ENCODE measurements around the gene ENG.
"Not testable (repeated sequence)": the region's sequence is repeated elsewhere in the genome, so short reads cannot be mapped to it uniquely, and the experiment has no call there.

Gene ENG

DNA sequence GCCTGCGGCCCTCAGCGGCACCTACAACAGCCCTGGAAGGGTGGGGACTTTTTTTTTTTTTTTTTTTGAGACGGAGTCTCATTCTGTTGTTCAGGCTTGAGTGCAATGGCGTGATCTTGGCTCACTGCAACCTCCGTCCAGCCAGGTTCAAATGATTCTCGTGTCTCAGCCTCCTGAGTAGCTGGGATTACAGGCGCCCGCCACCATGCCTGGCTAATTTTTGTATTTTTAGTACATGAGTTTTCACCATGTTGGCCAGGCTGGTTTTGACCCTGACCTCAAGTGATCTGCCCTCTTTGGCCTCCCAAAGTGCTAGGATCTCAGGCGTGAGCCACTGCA, 15.7 kb upstream of the ENG start:
- not testable (repeated sequence) for H3K9me3 ChIP-seq (ENCODE audit: control insufficient read depth, insufficient read depth, low read depth, low read length); H3K4me1 ChIP-seq (ENCODE audit: control insufficient read depth, insufficient read depth, low read length); H3K4me3 ChIP-seq (ENCODE audit: low read depth, low read length); H3K27ac ChIP-seq (ENCODE audit: extremely low read depth, low read depth, low read length)
- POLR2A ChIA-PET: interaction anchor here (0.7 to 1.5 kb wide), 4 partner anchors 11 to 135 kb away, joined by 3 to 8 read pairs (median 5); partner anchors contain the start of gene TOR2A
- CTCF ChIA-PET: interaction anchor here (0.6 to 3.0 kb wide), 54 partner anchors 10 to 611 kb away, joined by 3 to 46 read pairs (median 5); partner anchors contain the start of genes CDK9, ENG, PTRH1 and ST6GALNAC4
- peaks cover 0 to 59% of the 10 kb centered on the region in 2 experiments; a peak in 2 of 3 replicates for H3K36me3 ChIP-seq (ENCODE audit: control insufficient read depth in 2 of 2, insufficient read depth in 1 of 2, low read length in 2 of 2)
- peak; percentile 63 for TF ChIP-seq ZNF335 (tag by site-specific recombination; conservative IDR thresholded peaks at IDR 0.05)

DNA sequence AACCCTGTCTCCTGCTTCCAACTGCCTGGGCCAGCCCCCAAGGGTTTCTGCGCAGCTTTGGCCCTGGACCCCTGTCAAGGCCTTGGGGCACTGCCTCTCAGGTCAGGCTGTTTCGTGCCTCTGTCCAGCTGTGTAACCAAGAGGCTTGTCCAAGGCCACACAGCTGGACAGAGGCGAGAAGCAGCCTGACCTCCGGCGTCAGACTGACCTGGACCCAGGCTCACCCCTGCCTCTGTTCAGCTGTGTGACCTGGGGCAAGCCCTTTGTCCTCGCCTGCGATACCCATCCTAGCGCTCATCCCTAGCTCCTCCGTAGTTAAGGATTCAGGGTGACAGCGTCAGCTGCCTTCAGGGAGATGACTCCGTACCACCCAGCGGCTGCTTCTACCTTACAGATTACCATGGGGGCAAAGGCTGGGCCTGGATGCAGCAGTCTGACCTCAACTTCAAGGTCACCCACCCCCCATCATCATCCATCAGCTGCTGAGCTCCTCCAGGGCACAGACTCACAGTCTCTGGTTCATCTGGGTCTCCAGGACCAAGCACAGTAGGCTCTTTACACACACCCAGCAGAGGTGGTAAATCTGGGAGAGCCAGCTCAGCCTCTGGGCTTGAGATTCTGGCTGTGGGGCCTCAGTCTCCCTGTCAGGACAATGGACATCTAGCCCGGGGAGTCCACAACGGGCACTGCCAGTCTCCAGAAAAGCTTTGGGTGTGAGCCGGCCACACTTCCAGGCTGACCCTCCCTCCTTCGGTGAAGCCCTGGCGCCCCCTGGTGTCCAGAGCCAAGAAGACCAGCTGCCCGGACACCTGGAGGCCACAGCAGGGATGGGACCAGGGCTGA, 15.1 kb upstream of the ENG start:
- CTCF ChIA-PET: interaction anchor here (0.6 to 3.0 kb wide), 65 partner anchors 9 to 610 kb away, joined by 3 to 46 read pairs (median 4); partner anchors contain the start of genes CDK9, ENG, FPGS and PTRH1
- H3K9me3 ChIP-seq (ENCODE audit: control insufficient read depth, insufficient read depth, low read depth, low read length): no peaks in the 10 kb centered on the region
- H3K4me1 ChIP-seq (ENCODE audit: control insufficient read depth, insufficient read depth, low read length): no peaks in the 10 kb centered on the region; the same call in 1 of the 2 replicates
- H3K36me3 ChIP-seq (ENCODE audit: control insufficient read depth in 2 of 2, insufficient read depth in 1 of 2, low read length in 2 of 2): peaks cover 0 to 59% of the 10 kb centered on the region in 2 experiments; a peak in 2 of 3 replicates
- POLR2A ChIA-PET: interaction anchor here (0.6 to 1.5 kb wide), 7 partner anchors 10 to 368 kb away, joined by 3 to 8 read pairs (median 3); partner anchors contain the start of gene TOR2A
- no peak overlapping the region for H3K4me3 ChIP-seq (ENCODE audit: low read depth, low read length)
- H3K27ac ChIP-seq (ENCODE audit: extremely low read depth, low read depth, low read length): no peak overlapping the region
- TF ChIP-seq ZNF501 (tag by site-specific recombination; IDR thresholded peaks at IDR 0.05) (0 out of 2 replicates have a peak, but pooled peaks have one; percentile 57), ZNF610 (tag by site-specific recombination; IDR thresholded peaks at IDR 0.05; ENCODE audit: borderline replicate concordance) (no peak), ZNF792 (tag by site-specific recombination; IDR thresholded peaks at IDR 0.05) (no peak), ZNF544 (tag by site-specific recombination; IDR thresholded peaks at IDR 0.05) (no peak), ZNF654 (tag by site-specific recombination; IDR thresholded peaks at IDR 0.05; ENCODE audit: low read depth) (peak; percentile 75), ZSCAN30 (tag by site-specific recombination; IDR thresholded peaks at IDR 0.05) (peak; percentile 94), ZNF341 (tag by site-specific recombination; IDR thresholded peaks at IDR 0.05; ENCODE audit: low read depth) (no peak), ZNF785 (tag by site-specific recombination; IDR thresholded peaks at IDR 0.05) (no peak), ZNF600 (tag by site-specific recombination; IDR thresholded peaks at IDR 0.05) (peak; percentile 85), ZNF837 (tag by site-specific recombination; IDR thresholded peaks at IDR 0.05) (no peak), KLF7 (tag by site-specific recombination; IDR thresholded peaks at IDR 0.05; ENCODE audit: borderline replicate concordance) (no peak), ZBTB48 (tag by site-specific recombination; IDR thresholded peaks at IDR 0.05) (no peak)
- TF ChIP-seq, protein P1, sequence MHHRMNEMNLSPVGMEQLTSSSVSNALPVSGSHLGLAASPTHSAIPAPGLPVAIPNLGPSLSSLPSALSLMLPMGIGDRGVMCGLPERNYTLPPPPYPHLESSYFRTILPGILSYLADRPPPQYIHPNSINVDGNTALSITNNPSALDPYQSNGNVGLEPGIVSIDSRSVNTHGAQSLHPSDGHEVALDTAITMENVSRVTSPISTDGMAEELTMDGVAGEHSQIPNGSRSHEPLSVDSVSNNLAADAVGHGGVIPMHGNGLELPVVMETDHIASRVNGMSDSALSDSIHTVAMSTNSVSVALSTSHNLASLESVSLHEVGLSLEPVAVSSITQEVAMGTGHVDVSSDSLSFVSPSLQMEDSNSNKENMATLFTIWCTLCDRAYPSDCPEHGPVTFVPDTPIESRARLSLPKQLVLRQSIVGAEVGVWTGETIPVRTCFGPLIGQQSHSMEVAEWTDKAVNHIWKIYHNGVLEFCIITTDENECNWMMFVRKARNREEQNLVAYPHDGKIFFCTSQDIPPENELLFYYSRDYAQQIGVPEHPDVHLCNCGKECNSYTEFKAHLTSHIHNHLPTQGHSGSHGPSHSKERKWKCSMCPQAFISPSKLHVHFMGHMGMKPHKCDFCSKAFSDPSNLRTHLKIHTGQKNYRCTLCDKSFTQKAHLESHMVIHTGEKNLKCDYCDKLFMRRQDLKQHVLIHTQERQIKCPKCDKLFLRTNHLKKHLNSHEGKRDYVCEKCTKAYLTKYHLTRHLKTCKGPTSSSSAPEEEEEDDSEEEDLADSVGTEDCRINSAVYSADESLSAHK (tag by site-specific recombination; IDR thresholded peaks at IDR 0.05): 0 out of 2 replicates have a peak, but pooled peaks have one; percentile 9
- TF ChIP-seq, protein P2, sequence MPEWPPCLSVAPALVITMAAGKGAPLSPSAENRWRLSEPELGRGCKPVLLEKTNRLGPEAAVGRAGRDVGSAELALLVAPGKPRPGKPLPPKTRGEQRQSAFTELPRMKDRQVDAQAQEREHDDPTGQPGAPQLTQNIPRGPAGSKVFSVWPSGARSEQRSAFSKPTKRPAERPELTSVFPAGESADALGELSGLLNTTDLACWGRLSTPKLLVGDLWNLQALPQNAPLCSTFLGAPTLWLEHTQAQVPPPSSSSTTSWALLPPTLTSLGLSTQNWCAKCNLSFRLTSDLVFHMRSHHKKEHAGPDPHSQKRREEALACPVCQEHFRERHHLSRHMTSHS (tag by site-specific recombination; IDR thresholded peaks at IDR 0.05): no peak
- TF ChIP-seq, protein P3, sequence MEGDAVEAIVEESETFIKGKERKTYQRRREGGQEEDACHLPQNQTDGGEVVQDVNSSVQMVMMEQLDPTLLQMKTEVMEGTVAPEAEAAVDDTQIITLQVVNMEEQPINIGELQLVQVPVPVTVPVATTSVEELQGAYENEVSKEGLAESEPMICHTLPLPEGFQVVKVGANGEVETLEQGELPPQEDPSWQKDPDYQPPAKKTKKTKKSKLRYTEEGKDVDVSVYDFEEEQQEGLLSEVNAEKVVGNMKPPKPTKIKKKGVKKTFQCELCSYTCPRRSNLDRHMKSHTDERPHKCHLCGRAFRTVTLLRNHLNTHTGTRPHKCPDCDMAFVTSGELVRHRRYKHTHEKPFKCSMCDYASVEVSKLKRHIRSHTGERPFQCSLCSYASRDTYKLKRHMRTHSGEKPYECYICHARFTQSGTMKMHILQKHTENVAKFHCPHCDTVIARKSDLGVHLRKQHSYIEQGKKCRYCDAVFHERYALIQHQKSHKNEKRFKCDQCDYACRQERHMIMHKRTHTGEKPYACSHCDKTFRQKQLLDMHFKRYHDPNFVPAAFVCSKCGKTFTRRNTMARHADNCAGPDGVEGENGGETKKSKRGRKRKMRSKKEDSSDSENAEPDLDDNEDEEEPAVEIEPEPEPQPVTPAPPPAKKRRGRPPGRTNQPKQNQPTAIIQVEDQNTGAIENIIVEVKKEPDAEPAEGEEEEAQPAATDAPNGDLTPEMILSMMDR (tag by site-specific recombination; IDR thresholded peaks at IDR 0.05): peak; percentile 87
- TF ChIP-seq, protein P4, sequence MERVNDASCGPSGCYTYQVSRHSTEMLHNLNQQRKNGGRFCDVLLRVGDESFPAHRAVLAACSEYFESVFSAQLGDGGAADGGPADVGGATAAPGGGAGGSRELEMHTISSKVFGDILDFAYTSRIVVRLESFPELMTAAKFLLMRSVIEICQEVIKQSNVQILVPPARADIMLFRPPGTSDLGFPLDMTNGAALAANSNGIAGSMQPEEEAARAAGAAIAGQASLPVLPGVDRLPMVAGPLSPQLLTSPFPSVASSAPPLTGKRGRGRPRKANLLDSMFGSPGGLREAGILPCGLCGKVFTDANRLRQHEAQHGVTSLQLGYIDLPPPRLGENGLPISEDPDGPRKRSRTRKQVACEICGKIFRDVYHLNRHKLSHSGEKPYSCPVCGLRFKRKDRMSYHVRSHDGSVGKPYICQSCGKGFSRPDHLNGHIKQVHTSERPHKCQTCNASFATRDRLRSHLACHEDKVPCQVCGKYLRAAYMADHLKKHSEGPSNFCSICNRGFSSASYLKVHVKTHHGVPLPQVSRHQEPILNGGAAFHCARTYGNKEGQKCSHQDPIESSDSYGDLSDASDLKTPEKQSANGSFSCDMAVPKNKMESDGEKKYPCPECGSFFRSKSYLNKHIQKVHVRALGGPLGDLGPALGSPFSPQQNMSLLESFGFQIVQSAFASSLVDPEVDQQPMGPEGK (tag by site-specific recombination; IDR thresholded peaks at IDR 0.05): 0 out of 2 replicates have a peak, but pooled peaks have one; percentile 21
- TF ChIP-seq, protein P5, sequence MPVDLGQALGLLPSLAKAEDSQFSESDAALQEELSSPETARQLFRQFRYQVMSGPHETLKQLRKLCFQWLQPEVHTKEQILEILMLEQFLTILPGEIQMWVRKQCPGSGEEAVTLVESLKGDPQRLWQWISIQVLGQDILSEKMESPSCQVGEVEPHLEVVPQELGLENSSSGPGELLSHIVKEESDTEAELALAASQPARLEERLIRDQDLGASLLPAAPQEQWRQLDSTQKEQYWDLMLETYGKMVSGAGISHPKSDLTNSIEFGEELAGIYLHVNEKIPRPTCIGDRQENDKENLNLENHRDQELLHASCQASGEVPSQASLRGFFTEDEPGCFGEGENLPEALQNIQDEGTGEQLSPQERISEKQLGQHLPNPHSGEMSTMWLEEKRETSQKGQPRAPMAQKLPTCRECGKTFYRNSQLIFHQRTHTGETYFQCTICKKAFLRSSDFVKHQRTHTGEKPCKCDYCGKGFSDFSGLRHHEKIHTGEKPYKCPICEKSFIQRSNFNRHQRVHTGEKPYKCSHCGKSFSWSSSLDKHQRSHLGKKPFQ (tag by site-specific recombination; IDR thresholded peaks at IDR 0.05): 0 out of 2 replicates have a peak, but pooled peaks have one; percentile 27
- TF ChIP-seq, protein P6, sequence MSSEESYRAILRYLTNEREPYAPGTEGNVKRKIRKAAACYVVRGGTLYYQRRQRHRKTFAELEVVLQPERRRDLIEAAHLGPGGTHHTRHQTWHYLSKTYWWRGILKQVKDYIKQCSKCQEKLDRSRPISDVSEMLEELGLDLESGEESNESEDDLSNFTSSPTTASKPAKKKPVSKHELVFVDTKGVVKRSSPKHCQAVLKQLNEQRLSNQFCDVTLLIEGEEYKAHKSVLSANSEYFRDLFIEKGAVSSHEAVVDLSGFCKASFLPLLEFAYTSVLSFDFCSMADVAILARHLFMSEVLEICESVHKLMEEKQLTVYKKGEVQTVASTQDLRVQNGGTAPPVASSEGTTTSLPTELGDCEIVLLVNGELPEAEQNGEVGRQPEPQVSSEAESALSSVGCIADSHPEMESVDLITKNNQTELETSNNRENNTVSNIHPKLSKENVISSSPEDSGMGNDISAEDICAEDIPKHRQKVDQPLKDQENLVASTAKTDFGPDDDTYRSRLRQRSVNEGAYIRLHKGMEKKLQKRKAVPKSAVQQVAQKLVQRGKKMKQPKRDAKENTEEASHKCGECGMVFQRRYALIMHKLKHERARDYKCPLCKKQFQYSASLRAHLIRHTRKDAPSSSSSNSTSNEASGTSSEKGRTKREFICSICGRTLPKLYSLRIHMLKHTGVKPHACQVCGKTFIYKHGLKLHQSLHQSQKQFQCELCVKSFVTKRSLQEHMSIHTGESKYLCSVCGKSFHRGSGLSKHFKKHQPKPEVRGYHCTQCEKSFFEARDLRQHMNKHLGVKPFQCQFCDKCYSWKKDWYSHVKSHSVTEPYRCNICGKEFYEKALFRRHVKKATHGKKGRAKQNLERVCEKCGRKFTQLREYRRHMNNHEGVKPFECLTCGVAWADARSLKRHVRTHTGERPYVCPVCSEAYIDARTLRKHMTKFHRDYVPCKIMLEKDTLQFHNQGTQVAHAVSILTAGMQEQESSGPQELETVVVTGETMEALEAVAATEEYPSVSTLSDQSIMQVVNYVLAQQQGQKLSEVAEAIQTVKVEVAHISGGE (tag by site-specific recombination; conservative IDR thresholded peaks at IDR 0.05; ENCODE audit: low read depth): no peak

Measured in HEK293 (cell line).